Right ventricle myocardium inferior (tissue), 1 donor: ENCODE data around the gene WDR72. TPM values are rescaled to one million over a fixed set of nuclear protein-coding genes. Genes with fewer than 3 reads are reported as not detected.
A peak's percentile ranks its signal among the peaks of the same experiment; 100 is the strongest.
"Not testable (repeated sequence)": the region's sequence is repeated elsewhere in the genome, so short reads cannot be mapped to it uniquely, and the experiment has no call there.

Experiments used
- ATAC-seq: fragments of 200-7000 bp; cut with Tn5 transposase; one replicate; pipeline ENCODE4 v1.9.1; 2020; ENCODE audit warnings: mild to moderate bottlenecking, moderate library complexity
- DNase-seq: peaks from one replicate; pipeline ENCODE4 v3.0.0; 2021; ENCODE audit errors: missing footprints
- intact Hi-C: fragments of 100-400 bp; cut with DNase I; formaldehyde crosslinking; loops from one replicate; pipeline ENCODE4 v1.11.0; 2022
- long read RNA-seq: library from polyadenylated mRNA; unstranded; transcript quantifications from one replicate; pipeline ENCODE4 v2.0.0, GENCODE V29; 2021
- total RNA-seq: library from RNA; stranded (reverse); fragmentation: NEBNext Ultra II Directional; extraction: Animal tissue kit (Norgen Biotek cat#: 25700); gene quantifications from one replicate; pipeline ENCODE4 v1.2.1, GENCODE V29; 2021
- donor health status: DM: no; HTN: yes; CAD: no; lungs with severe emphysema.

The WDR72 gene
- not detected for total RNA-seq
- long read RNA-seq, result 0 reads

DNA sequence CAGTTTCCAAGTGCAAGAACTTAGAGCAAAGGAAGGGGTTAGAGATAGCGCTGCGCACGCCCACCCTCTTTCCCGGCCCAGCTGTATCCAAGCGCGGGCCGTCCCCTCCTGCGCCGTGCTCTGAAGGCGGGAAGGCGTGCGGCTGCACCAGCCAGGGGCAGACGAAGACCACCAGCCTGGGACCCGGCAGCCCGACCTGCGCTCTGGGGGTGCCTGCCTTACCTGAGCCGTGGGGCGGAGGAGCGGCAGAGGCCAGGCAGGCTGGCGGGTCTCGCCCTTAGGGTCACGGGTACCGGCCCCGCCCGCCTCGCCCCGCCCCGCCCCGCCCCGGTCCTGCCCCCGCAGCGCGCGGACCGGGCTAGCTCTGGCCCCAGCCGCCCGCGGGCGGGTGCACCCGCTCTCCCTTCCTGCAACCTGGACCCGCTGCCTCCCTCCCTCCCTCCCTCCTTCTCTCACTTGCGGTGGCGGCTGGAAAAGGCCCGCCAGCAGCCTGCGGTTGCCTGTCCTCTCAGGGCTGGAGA lies at the start of gene WDR72:
TSS of gene WDR72 (minus strand) at position 253 of the 521 bp plus-strand sequence. CDS start 26,514 bp downstream, outside the sequence.
- no peak for DNase-seq
- no peak for ATAC-seq
- intact Hi-C loops, result no loop called here

GRCh38 chr15:53808058-53808706 lies 48.7 kb upstream of the WDR72 start:
- no peak for ATAC-seq
- intact Hi-C loops, result no loop called here

GRCh38 chr15:53807501-53807900 lies 48.0 kb upstream of the WDR72 start:
- peak; percentile 76 for ATAC-seq
- intact Hi-C loops, result no loop called here
- DNase-seq, result no peak

More at GRCh38 chr15:53808058-53808706, 48.7 kb upstream of the WDR72 start:
- DNase-seq, result no peak

GRCh38 chr15:53802672-53803071 lies 43.2 kb upstream of the WDR72 start:
- ATAC-seq (no peak), DNase-seq (no peak)
- intact Hi-C loops, result no loop called here

DNA sequence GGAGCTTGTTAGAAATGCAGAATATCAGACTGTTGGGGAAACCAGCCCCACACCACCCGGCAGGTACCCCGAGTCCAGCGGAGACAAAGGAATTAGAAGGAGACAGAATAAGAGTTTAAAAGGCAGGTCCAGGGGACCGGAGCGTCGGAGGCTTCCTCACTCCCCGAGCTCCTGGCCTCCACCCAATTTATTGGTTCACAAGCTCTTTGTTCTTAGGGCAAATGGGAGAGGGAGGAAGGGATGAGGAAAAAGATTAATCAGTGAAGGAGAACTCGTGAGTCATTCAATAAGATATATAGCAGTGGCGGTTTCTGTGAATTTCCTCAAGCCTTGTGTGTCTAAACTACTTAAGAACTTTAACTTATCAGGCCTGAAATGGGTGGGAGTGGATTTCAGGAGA lies 32.1 kb upstream of the WDR72 start:
- intact Hi-C loops, result no loop called here
- DNase-seq, result no peak
- no peak for ATAC-seq

GRCh38 chr15:53789654-53790375 lies 30.4 kb upstream of the WDR72 start:
- intact Hi-C loops, result no loop called here
- DNase-seq, result no peak
- no peak for ATAC-seq

GRCh38 chr15:53786401-53786800 lies 26.9 kb upstream of the WDR72 start:
- no peak for DNase-seq
- intact Hi-C loops, result no loop called here
- ATAC-seq, result no peak

- DNase-seq, ATAC-seq, intact Hi-C loops: not testable (repeated sequence)
Observed at GRCh38 chr15:53785241-53785640, 25.8 kb upstream of the WDR72 start.

GRCh38 chr15:53762916-53763315 lies 3.5 kb upstream of the WDR72 start:
- intact Hi-C loops, result no loop called here
- ATAC-seq (no peak), DNase-seq (no peak)

DNA sequence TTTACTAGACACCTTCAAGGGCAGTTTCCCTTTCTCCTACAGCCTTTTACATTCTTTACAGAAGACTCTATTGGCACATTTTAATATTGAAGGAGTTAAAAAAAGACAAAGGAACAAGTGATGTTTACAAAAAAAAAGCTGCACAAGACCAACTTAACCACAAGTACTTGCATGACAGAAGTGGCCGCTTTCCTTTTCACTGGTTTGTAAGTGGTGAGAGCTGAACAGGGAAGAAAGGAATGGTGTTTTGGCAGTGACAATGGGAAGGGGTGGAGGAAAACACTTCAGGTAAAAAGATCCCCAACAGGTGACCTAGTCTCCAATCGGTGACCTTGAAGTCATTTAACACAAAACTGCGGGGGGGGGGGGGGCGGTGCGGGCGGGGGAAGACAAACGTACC lies 1.1 kb downstream of the WDR72 start:
- intact Hi-C loops, result no loop called here
- DNase-seq (no peak), ATAC-seq (no peak)

GRCh38 chr15:53757906-53758305 lies 1.6 kb downstream of the WDR72 start:
- intact Hi-C loops, result no loop called here
- ATAC-seq (no peak), DNase-seq (no peak)

- DNase-seq (no peak), ATAC-seq (no peak)
- intact Hi-C loops, result no loop called here
Observed at GRCh38 chr15:53753813-53754212, 5.7 kb downstream of the WDR72 start.

- ATAC-seq, result no peak
- DNase-seq, result no peak
- intact Hi-C loops, result no loop called here
Observed at GRCh38 chr15:53752406-53752805, 7.1 kb downstream of the WDR72 start.

- DNase-seq (no peak), ATAC-seq (no peak)
- intact Hi-C loops, result no loop called here
Observed at GRCh38 chr15:53747501-53748068, 11.9 kb downstream of the WDR72 start.

GRCh38 chr15:53746101-53746500 lies 13.4 kb downstream of the WDR72 start:
- ATAC-seq (no peak), DNase-seq (no peak)
- intact Hi-C loops, result no loop called here

DNA sequence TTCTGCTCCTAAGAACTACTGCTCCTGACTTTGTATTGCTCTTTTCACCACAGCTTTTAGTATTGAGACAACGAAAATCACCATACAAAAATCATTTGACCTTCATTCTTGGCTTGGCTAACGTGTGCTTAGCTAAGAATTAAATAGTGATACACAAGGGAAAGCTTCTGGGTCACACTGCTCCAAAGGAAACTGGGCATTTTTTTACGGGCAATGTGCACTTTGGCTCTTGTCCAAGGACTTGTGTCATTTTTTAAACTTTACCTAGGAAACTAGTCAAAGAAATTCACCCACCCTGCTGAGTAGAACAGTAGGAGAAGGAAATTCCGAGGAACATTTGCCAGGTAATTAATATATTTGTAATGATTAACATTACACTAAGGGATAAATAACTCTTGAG lies 19.8 kb downstream of the WDR72 start:
- intact Hi-C loops, result no loop called here
- ATAC-seq, result no peak
- no peak for DNase-seq

DNA sequence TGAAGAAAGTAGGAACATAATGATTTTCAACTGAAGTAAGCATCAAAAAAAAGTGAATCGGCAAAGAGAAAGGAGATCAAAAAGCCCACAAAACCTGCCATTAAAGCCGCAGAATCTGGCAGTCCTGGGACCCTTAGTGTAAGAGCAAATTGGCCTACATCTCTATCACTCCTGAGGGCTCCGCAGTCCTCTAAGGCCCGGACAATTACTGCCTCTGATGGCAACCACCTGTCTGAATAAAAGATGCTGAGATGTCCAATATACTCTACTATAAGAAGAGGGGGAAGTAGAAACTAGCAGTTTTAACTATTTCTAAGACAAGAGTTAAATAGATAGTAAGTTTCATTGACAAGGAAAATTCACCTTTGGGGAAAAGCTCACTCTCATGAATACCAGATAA lies 20.3 kb downstream of the WDR72 start:
- no peak for ATAC-seq
- intact Hi-C loops, result no loop called here
- DNase-seq, result no peak

GRCh38 chr15:53721334-53722087 lies 38.0 kb downstream of the WDR72 start:
- intact Hi-C loops, result no loop called here
- DNase-seq (no peak), ATAC-seq (no peak)
